IMR-90 (cell line): ENCODE results near the gene EPM2AIP1.

Source experiments
- BHLHE40 ChIP-seq: fragments of 150-350 bp; IDR thresholded peaks from 2 replicates; pipeline ENCODE4 v1.6.1; 2016; ENCODE audit warnings: mild to moderate bottlenecking, low read depth, low read length
- CEBPB ChIP-seq: IDR thresholded peaks from 2 replicates; pipeline ENCODE4 v1.6.1; 2012; ENCODE audit warnings: low read depth, low read length, improper control_type of control experiment
- CHD1 ChIP-seq: IDR thresholded peaks from 2 replicates; pipeline ENCODE4 v1.6.1; 2012; ENCODE audit warnings: low read depth, low read length, improper control_type of control experiment
- FOS ChIP-seq: fragments of 150-350 bp; IDR thresholded peaks from 2 replicates; pipeline ENCODE4 v1.6.1; 2016; ENCODE audit warnings: low read depth, low read length
- MXI1 ChIP-seq: IDR thresholded peaks from 2 replicates; pipeline ENCODE4 v1.6.1; 2012; ENCODE audit warnings: low read depth, mild to moderate bottlenecking, low read length, moderate library complexity, borderline replicate concordance
- POLR2A ChIP-seq: IDR thresholded peaks from 2 replicates; pipeline ENCODE4 v1.6.1; 2012; ENCODE audit warnings: mild to moderate bottlenecking, low read depth, low read length
- RAD21 ChIP-seq: IDR thresholded peaks from 2 replicates; pipeline ENCODE4 v1.6.1; 2012; ENCODE audit warnings: low read length, improper control_type of control experiment
- RFX5 ChIP-seq: IDR thresholded peaks from 2 replicates; pipeline ENCODE4 v1.8.0; 2012; ENCODE audit warnings: low read depth, mild to moderate bottlenecking, low read length, moderate library complexity
- USF2 ChIP-seq: fragments of 150-350 bp; IDR thresholded peaks from 2 replicates; pipeline ENCODE4 v1.6.1; 2017; ENCODE audit warnings: mild to moderate bottlenecking, antibody characterized with exemption, low read length, low read depth
- TF ChIP-seq, protein P1 (sequence below): conservative IDR thresholded peaks from 2 replicates; pipeline ENCODE4 v1.5.1; 2012; ENCODE audit warnings: mild to moderate bottlenecking, low read depth, low read length, improper control_type of control experiment

GRCh38 chr3:36960502-36960901 is 32.4 kb downstream of the EPM2AIP1 start:
- TF ChIP-seq, protein P1, sequence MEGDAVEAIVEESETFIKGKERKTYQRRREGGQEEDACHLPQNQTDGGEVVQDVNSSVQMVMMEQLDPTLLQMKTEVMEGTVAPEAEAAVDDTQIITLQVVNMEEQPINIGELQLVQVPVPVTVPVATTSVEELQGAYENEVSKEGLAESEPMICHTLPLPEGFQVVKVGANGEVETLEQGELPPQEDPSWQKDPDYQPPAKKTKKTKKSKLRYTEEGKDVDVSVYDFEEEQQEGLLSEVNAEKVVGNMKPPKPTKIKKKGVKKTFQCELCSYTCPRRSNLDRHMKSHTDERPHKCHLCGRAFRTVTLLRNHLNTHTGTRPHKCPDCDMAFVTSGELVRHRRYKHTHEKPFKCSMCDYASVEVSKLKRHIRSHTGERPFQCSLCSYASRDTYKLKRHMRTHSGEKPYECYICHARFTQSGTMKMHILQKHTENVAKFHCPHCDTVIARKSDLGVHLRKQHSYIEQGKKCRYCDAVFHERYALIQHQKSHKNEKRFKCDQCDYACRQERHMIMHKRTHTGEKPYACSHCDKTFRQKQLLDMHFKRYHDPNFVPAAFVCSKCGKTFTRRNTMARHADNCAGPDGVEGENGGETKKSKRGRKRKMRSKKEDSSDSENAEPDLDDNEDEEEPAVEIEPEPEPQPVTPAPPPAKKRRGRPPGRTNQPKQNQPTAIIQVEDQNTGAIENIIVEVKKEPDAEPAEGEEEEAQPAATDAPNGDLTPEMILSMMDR = no peak
- TF ChIP-seq POLR2A = no peak
- TF ChIP-seq CEBPB = no peak
- no peak for TF ChIP-seq CHD1
- no peak for TF ChIP-seq MXI1
- no peak for TF ChIP-seq FOS
- TF ChIP-seq BHLHE40 = no peak
- TF ChIP-seq USF2 = no peak
- TF ChIP-seq RAD21 = no peak
- no peak for TF ChIP-seq RFX5
